ENCODE data around the gene PCYT2. TPM values are rescaled to one million over a fixed set of nuclear protein-coding genes. Genes with fewer than 3 reads are reported as not detected.

Gene PCYT2
- total and polyA plus RNA-seq, 4 donors = 31.4 to 67.4 (median 49.6) TPM

GRCh38 chr17:81927152-81927652 lies 16.0 kb upstream of the PCYT2 start:
- DNase-seq (ENCODE audit: low read depth in 4 of 6, low spot score in 6 of 6) = no peak
- Histone ChIP-seq H3K27me3 (ENCODE audit: control insufficient read depth, insufficient read depth, low read length) (no peaks in the 10 kb centered on the region), H3K4me1 (ENCODE audit: control insufficient read depth, insufficient read depth, low read length) (peaks cover 67% of the 10 kb centered on the region), H3K27ac (ENCODE audit: low read depth, low read length) (no peak overlapping the region), H3K9me3 (ENCODE audit: control insufficient read depth, insufficient read depth, low read length) (no peaks in the 10 kb centered on the region), H3K4me3 (ENCODE audit: low read depth, low read length) (peak overlapping the region; percentile 68), H3K36me3 (ENCODE audit: control insufficient read depth, insufficient read depth, low read length) (peaks cover 40% of the 10 kb centered on the region)
- under 1% methylated on average over 78 of the region's 78 CpGs for WGBS (ENCODE audit: insufficient coverage)

- peaks cover 43% of the 10 kb centered on the region for H3K36me3 ChIP-seq (ENCODE audit: control insufficient read depth, insufficient read depth, low read length)
- peak in 1 of 6 donors; percentile 66 for DNase-seq (ENCODE audit: low read depth in 4 of 6, low spot score in 6 of 6)
- under 1% methylated on average over 43 of the region's 46 CpGs for WGBS (ENCODE audit: insufficient coverage)
- H3K9me3 ChIP-seq (ENCODE audit: control insufficient read depth, insufficient read depth, low read length) = no peaks in the 10 kb centered on the region
- H3K4me3 ChIP-seq (ENCODE audit: low read depth, low read length) = peak overlapping the region; percentile 68
- no peaks in the 10 kb centered on the region for H3K27me3 ChIP-seq (ENCODE audit: control insufficient read depth, insufficient read depth, low read length)
- peaks cover 64% of the 10 kb centered on the region for H3K4me1 ChIP-seq (ENCODE audit: control insufficient read depth, insufficient read depth, low read length)
- H3K27ac ChIP-seq (ENCODE audit: low read depth, low read length) = peak overlapping the region; percentile 78
These were observed 15.4 kb upstream of the PCYT2 start for GRCh38 chr17:81926451-81927151.

DNA sequence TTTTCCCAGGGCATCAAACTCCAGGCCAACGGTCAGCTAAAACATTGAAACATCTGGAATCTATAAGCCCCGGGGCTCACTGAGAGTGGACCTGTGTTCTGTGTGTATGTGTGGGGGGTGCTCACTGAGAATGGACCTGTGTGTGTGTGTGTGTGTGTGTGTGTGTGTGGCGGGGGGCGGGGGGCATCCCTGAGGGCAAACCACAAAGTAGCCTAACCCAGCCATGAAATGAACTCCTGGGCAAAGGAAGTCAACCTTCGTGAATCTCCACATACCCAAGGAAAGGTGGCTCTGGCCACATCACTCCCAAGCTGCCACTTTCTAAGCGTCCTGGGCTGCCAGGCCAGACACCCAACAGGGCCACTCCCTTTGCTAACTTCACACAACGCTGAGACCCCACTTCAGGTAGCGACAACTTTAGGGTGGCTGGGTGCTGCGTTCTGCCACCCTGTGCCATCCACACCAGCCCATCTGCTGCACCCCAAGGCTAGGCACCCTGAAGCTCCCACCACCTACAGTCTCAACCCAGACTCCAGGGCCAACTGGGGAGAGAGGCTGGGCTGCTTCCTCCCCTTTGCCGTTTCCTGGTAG lies 14.8 kb upstream of the PCYT2 start:
- WGBS (ENCODE audit: insufficient coverage) = 63% methylated on average over 6 of the region's 10 CpGs
- Histone ChIP-seq H3K9me3 (ENCODE audit: control insufficient read depth, insufficient read depth, low read length) (no peaks in the 10 kb centered on the region), H3K4me3 (ENCODE audit: low read depth, low read length) (peak overlapping the region; percentile 68), H3K27me3 (ENCODE audit: control insufficient read depth, insufficient read depth, low read length) (no peaks in the 10 kb centered on the region), H3K4me1 (ENCODE audit: control insufficient read depth, insufficient read depth, low read length) (peaks cover 59% of the 10 kb centered on the region), H3K36me3 (ENCODE audit: control insufficient read depth, insufficient read depth, low read length) (peaks cover 43% of the 10 kb centered on the region), H3K27ac (ENCODE audit: low read depth, low read length) (peak overlapping the region; percentile 78)
- no peak for DNase-seq (ENCODE audit: low read depth in 4 of 6, low spot score in 6 of 6)

DNA sequence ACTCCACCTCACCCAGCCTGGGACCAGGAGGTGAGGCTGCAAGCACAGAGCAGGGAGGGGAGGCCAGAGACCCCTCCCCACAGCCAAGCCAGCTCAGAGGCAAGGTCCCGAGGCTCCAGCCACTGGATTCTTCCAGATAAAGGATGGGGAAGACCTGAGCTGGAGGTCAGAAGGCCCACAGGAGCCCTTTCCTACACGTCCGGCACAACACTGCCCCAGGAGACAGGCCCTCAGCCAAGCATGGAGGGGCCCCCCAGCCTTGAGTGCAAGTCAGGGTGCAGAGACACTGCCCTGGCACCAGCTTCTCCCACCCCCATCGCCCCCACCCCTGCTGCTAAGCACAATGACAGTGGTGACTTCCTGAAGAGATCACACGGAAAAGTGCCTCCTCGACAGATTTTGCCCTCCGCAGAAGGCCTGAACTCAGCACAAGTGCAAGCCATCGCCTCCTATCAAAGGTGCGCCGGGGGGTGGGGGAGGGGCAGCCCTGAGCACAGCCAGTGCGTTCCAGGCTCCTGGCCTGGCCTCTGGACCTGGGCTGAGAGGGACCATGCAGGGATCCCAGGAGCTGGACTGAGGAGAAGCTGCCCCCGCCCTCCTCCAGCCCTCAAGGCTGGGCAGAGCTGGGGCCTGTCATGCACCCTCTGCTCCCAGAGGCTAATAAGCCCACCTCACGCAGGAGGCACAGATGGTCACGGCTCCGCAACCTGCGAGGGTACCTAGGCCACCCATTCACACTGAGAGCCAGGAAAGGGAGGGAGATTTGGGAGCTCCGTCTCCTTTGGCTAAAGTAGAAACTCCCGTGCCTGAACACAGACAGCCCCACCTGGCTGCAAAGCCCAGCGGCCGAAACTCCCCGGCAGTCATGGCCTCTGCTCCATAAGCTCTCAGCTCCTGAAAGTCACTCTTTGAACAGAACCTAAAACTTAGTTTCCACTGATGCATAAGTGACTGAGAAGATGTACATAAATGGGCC lies 13.6 kb upstream of the PCYT2 start:
- DNase-seq (ENCODE audit: low read depth in 4 of 6, low spot score in 6 of 6) = peak in 1 of 6 donors; percentile 25
- Histone ChIP-seq H3K27me3 (ENCODE audit: control insufficient read depth, insufficient read depth, low read length) (no peaks in the 10 kb centered on the region), H3K4me1 (ENCODE audit: control insufficient read depth, insufficient read depth, low read length) (peaks cover 50% of the 10 kb centered on the region), H3K27ac (ENCODE audit: low read depth, low read length) (no peak overlapping the region), H3K36me3 (ENCODE audit: control insufficient read depth, insufficient read depth, low read length) (peaks cover 46% of the 10 kb centered on the region), H3K9me3 (ENCODE audit: control insufficient read depth, insufficient read depth, low read length) (no peaks in the 10 kb centered on the region), H3K4me3 (ENCODE audit: low read depth, low read length) (no peak overlapping the region)
- 49% methylated on average over 15 of the region's 21 CpGs for WGBS (ENCODE audit: insufficient coverage)

DNA sequence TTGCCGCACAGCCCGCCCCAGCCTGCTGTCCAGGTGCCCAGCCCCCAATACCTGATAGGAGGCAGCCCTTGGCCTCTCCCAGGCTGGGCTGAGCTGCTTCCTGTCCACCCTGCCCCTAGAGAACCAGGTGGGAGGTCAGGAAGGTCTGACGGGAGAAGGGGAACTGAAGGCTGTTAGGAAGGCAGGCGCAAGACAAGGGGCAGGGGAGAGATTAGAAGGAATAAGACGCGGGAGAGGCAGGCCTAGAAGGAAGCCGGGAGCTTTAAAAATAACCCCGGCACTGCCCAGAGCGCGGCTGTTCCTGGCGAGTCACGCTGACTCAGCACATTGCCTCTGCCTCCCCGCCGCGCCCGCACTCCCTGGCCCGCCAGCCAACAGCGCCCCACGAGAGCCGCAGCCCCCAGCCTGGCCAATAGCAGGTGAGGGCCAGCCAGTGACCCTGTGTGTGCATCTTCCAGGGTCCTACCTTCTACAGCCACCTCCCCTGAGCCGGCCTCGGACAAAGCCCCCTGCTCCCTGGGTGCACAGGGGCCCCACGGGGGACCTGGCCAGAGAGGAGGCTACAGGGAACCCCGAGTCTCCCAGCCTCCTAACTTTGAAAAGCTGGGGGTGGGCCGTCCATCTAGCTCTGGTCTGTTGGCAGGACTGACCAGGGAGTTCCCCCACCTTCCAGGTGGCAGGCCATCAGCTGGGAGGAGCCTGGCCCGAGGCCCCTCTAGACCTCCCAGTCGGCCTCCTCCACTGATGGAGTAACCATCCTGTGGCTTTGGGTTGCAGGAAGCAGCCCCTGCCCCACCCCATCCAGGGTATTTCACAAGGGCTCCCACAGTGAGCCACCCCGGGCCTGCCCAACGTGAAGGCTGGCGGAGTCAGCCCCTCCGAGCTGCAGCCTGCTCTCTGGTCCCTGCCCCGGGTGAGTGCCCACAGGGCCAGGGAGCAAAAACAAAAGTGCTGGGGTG lies 12.4 kb upstream of the PCYT2 start:
- 39% methylated on average over 29 of the region's 32 CpGs for WGBS (ENCODE audit: insufficient coverage)
- H3K4me1 ChIP-seq (ENCODE audit: control insufficient read depth, insufficient read depth, low read length) = peaks cover 43% of the 10 kb centered on the region

GRCh38 chr17:81922566-81923301 lies 11.5 kb upstream of the PCYT2 start:
- Histone ChIP-seq H3K36me3 (ENCODE audit: control insufficient read depth, insufficient read depth, low read length) (peaks cover 51% of the 10 kb centered on the region), H3K27me3 (ENCODE audit: control insufficient read depth, insufficient read depth, low read length) (no peaks in the 10 kb centered on the region), H3K4me1 (ENCODE audit: control insufficient read depth, insufficient read depth, low read length) (peaks cover 42% of the 10 kb centered on the region), H3K4me3 (ENCODE audit: low read depth, low read length) (no peak overlapping the region), H3K9me3 (ENCODE audit: control insufficient read depth, insufficient read depth, low read length) (no peaks in the 10 kb centered on the region), H3K27ac (ENCODE audit: low read depth, low read length) (no peak overlapping the region)
- DNase-seq (ENCODE audit: low read depth in 4 of 6, low spot score in 6 of 6) = no peak
- 92% methylated on average over 49 of the region's 58 CpGs for WGBS (ENCODE audit: insufficient coverage)

More for the DNA sequence above, 12.4 kb upstream of the PCYT2 start:
- H3K9me3 ChIP-seq (ENCODE audit: control insufficient read depth, insufficient read depth, low read length) = no peaks in the 10 kb centered on the region
- no peak overlapping the region for H3K4me3 ChIP-seq (ENCODE audit: low read depth, low read length)
- no peak overlapping the region for H3K27ac ChIP-seq (ENCODE audit: low read depth, low read length)
- peaks cover 51% of the 10 kb centered on the region for H3K36me3 ChIP-seq (ENCODE audit: control insufficient read depth, insufficient read depth, low read length)
- DNase-seq (ENCODE audit: low read depth in 4 of 6, low spot score in 6 of 6) = peak in 1 of 6 donors; percentile 50
- no peaks in the 10 kb centered on the region for H3K27me3 ChIP-seq (ENCODE audit: control insufficient read depth, insufficient read depth, low read length)

- Histone ChIP-seq H3K27ac (ENCODE audit: low read depth, low read length) (no peak overlapping the region), H3K4me3 (ENCODE audit: low read depth, low read length) (no peak overlapping the region), H3K27me3 (ENCODE audit: control insufficient read depth, insufficient read depth, low read length) (no peaks in the 10 kb centered on the region), H3K9me3 (ENCODE audit: control insufficient read depth, insufficient read depth, low read length) (no peaks in the 10 kb centered on the region), H3K36me3 (ENCODE audit: control insufficient read depth, insufficient read depth, low read length) (peaks cover 51% of the 10 kb centered on the region), H3K4me1 (ENCODE audit: control insufficient read depth, insufficient read depth, low read length) (peaks cover 45% of the 10 kb centered on the region)
- DNase-seq (ENCODE audit: low read depth in 4 of 6, low spot score in 6 of 6) = no peak
- 92% methylated on average over 16 of the region's 23 CpGs for WGBS (ENCODE audit: insufficient coverage)
These were observed 10.9 kb upstream of the PCYT2 start for GRCh38 chr17:81921996-81922565.

DNA sequence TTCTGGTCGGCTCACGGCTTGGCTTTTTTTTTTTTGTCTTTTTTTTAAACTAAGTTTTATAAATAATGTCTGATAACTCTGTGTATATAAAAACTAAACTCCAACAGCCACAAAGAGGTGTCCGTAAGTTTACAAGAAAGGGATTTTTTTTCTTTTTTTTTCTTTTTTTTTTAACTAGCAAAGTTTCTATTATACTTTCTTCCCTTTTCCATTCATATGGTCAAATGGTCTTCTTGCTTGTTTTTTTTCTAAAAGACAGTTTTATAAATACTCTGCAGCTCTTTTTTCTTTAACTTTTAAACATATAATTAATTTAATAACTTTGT lies 10.3 kb upstream of the PCYT2 start:
- Histone ChIP-seq H3K27me3 (ENCODE audit: control insufficient read depth, insufficient read depth, low read length) (no peaks in the 10 kb centered on the region), H3K36me3 (ENCODE audit: control insufficient read depth, insufficient read depth, low read length) (peaks cover 51% of the 10 kb centered on the region), H3K4me3 (ENCODE audit: low read depth, low read length) (no peak overlapping the region), H3K27ac (ENCODE audit: low read depth, low read length) (no peak overlapping the region), H3K4me1 (ENCODE audit: control insufficient read depth, insufficient read depth, low read length) (peaks cover 48% of the 10 kb centered on the region), H3K9me3 (ENCODE audit: control insufficient read depth, insufficient read depth, low read length) (no peaks in the 10 kb centered on the region)
- no CpG with 5 or more reads among the region's 3 CpGs for WGBS (ENCODE audit: insufficient coverage)
- DNase-seq (ENCODE audit: low read depth in 4 of 6, low spot score in 6 of 6) = no peak

All from spinal cord (tissue), 10 donors.